Kidney glomerular epithelial cell (primary cell): Measurements from ENCODE around the gene CCDC170.
"Not testable (repeated sequence)": the region's sequence is repeated elsewhere in the genome, so short reads cannot be mapped to it uniquely, and the experiment has no call there.

ENCODE experiments used
- DNase-seq: peaks from one replicate; lab custom pipeline; 2025; lab: John Stamatoyannopoulos, UW

Gene CCDC170, protein sequence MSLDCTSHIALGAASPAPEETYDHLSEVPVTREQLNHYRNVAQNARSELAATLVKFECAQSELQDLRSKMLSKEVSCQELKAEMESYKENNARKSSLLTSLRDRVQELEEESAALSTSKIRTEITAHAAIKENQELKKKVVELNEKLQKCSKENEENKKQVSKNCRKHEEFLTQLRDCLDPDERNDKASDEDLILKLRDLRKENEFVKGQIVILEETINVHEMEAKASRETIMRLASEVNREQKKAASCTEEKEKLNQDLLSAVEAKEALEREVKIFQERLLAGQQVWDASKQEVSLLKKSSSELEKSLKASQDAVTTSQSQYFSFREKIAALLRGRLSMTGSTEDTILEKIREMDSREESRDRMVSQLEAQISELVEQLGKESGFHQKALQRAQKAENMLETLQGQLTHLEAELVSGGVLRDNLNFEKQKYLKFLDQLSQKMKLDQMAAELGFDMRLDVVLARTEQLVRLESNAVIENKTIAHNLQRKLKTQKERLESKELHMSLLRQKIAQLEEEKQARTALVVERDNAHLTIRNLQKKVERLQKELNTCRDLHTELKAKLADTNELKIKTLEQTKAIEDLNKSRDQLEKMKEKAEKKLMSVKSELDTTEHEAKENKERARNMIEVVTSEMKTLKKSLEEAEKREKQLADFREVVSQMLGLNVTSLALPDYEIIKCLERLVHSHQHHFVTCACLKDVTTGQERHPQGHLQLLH

DNA sequence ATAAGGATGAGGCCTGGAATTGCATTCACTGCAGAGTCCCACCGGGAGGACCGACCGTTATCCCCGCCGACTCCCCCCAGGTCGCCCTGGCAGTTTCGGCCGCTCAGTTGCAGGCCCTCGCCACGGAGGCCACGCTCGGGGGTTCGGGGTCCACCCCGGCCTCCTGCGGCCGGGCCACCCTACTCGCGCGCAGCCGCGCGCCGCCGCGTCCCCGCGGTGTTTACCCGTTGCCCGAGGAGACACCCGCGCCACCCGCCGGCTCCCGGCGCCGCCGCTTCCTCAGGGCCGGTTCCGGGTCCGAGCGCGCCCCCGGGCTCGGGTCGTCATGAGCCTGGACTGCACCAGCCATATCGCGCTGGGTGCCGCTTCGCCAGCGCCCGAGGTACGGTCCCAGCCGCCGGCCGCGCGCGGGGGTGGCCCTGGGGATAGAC lies at the start of gene CCDC170:
Gene CCDC170 (plus strand): TSS at position 214 of the 431 bp plus-strand sequence. CDS start 112 bp downstream, at position 326.
- no peak for DNase-seq

DNA sequence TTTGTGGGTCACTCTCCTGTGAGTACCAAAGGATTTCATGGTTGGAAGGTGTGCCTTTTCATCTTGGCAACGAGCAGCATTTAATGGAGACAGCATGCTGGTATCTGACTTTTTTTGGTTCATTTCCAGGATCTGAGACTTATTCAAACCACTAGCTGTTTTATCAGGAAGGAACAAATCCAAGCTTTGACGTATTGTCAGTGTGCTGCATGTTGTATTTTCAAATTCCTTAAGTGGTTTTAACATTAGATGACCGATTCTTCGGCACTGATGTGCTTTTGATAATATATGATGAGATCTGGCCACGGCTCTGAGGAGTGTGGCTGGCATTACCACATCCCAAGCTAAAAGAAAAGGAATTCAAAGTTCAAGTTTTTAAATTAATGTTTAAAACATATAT lies 48.3 kb upstream of the CCDC170 start:
- DNase-seq, result peak; percentile 43

DNA sequence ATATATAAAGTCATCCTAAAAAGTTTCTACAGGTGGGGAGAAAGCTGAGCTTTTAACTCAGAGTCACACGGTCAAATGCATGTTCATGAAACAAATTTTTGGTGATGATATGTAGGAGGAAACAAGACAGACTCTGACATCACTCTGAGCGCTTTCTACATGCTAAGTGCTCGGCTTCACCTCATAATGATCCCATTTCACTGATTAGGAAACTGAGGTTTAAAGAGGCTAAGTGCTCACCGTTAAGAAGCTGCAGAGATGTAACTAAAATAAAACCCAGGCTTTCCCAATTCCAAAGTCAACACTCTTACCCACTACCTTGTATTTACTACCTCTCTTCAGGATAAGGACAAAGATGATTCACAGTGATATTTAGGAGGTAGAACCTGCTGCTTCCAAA lies 46.6 kb upstream of the CCDC170 start:
- no peak for DNase-seq

DNA sequence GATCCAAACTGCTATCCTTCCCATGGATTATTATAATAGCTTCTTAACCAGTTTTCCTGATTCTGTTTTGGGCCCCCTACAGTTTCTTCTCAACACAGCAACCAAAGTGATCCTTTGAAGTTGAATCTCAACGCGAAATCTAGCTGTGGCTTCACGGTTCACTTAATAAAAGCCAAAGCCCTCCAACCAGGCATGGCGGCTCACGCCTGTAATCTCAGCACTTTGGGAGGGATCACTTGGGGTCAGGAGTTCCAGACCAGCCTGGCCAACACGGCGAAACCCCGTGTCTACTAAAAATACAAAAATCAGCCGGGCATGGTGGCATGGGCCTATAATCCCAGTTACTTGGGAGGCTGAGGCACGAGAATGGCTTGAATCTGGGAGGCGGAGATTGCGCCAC lies 45.2 kb upstream of the CCDC170 start:
- no peak for DNase-seq

DNA sequence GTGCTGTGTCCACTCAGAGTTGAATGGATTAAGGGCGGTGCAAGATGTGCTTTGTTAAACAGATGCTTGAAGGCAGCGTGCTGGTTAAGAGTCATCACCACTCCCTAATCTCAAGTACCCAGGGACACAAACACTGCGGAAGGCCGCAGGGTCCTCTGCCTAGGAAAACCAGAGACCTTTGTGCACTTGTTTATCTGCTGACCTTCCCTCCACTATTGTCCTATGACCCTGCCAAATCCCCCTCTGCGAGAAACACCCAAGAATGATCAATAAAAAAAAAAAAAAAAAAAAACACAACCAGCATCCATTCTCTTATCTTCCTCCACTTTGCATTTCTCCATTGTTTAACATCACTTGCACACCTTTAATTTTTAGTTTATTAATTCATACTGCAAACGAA lies 42.9 kb upstream of the CCDC170 start:
- not testable (repeated sequence) for DNase-seq

DNA sequence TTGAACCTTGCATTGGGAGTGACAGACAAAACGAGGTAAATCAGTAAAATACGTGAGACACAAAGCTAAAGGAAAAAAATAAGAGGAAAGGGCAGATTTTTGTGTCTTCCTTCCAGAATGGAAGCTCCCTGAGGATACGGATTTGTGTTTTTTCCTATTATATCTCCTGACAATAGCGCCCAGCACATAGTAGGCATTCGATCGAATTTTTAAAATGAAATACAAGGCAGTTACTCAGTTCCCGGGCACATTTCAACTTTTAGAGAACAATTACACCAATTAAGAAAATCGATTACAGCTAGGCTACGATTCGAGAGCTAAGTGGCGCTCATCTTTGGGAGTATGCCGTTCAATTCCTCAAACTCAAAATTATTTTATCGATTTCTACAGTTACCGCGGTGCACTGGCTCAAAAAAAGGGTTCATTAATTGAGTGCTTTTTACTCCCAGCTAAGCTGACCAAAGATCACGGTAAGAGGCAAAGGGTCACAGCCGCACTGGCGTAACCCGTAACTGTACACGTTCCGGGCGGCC lies 42.3 kb upstream of the CCDC170 start:
- no peak for DNase-seq

DNA sequence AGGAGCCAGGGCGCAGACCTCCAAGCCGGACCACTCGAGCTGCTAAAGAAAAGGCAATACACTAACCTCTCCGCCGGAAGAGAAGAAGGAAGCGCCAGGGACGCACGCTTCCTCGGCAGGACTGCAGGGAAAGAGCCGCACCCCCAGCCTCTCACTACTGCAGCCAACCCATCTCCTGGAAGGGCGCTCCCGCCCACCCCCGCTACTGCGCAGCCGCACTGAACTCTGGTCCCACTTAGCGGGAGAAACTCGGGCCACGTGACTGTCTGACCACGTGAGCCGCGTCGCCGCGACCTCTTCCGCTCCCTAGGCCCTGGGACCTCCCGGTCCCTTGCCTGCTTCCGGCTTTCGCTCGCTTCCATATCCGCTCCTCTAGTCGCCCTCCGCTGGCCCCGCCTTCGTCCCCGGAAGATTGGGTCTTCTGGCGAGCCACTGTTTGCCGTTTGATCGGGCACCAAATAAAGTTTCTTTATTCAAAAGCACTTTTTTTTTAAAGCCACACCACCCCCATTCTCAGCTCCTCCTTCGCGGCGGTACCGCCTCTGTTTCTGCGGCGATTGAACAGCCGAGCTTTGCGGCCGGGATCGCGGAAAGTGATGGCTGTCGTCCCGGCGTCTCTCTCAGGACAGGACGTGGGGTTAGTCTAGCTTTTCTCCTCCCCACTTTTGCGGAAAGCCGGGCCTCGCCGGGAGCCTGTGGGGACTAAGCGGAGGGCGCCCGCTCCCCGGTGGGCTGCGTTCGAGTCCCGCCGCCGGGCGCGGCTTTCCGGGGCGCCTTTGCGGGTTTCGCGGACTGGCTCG lies 41.7 kb upstream of the CCDC170 start, which contains the start of gene RMND1:
Gene RMND1 (minus strand): TSS at position 177 of the 800 bp plus-strand sequence. CDS start 6,315 bp downstream, outside the sequence.
- DNase-seq, result peak; percentile 100

DNA sequence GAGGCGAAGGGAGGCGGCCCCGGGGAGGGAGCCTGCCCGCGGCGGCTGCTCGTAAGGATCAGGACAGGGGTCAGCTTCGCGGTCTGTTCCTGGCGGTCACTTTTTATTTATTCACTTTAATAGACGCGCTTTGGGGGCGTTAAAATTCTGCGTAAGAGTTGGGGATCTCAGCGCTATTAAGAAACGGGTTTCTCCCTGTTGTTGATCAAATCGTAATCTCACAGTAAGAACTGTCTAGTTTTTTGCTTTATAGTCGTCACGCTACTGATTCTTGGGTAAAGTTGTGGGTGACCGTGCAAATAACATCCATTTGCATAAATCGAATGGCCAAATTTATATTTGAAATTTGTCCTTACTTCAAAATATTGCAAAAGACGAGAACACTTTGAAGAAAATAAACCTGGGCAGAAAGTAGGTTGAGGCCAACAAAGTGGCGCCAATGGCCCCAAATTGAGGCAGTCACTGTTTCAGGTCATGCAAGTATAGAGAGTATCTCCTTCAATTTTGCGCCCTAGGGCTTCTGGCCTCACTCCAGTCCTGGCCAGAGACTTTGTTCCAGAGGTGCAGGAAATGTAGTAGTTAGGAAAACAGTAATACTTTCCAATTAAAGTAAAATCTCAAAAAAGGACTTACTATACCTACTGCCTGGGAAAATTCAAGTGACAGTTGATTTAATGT lies 40.9 kb upstream of the CCDC170 start:
- peak; percentile 35 for DNase-seq

DNA sequence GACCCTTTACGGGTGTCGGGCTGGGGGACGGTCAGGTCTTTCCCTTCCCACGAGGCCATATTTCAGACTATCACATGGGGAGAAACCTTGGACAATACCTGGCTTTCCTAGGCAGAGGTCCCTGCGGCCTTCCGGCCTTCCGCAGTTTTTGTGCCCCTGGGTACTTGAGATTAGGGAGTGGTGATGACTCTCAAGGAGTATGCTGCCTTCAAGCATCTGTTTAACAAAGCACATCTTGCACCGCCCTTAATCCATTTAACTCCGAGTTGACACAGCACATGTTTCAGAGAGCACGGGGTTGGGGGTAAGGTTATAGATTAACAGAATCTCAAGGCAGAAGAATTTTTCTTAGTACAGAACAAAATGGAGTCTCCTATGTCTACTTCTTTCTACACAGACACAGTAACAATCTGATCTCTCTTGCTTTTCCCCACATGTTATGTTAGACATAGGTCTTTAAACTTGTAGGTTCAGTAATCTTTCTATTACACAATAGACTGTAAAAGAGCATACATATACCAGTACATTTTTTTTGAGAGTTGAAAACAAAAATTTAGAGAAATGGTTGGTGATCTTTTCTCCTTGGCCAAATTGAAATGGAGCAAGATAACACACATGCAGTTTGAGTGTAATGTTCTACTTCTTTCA lies 37.9 kb upstream of the CCDC170 start:
- DNase-seq, result not testable (repeated sequence)

DNA sequence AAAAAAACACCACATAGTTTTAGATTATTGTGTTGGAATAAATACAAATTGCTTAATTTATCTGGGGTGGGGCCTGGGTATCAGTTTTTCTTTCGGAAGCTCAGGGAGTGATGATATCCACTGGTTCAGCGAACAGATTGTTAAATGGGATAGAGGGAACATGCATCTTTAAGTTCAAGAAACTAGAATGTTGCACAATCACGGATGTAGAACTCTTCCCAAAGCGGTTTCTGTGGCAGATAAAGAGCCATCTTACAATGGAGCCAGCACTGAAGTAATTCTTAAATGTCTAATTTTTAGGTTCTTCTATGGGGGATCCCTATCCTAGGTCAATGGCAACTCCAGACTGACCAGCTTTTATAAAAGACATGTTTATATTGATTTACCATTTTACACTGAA lies 32.1 kb upstream of the CCDC170 start:
- DNase-seq, result no peak

DNA sequence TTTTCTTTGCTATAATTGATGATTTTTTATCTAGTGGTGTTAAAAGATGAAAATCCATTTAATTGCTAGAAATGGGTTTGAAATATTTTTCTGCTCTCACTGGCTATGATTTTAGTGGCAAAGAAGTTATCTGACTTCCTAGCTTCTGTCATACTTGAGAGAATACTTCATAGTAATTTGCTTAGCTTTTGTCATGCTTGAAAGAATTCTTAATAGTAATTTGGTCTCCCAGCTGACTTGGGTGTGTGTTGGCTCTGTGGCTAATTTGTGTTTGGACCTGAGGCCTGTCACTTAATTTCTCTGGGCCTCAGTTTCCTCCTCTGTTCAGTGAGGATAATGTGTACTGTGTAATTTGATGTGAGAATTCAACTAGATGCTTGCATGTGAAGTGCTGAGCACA lies 29.1 kb upstream of the CCDC170 start:
- no peak for DNase-seq

DNA sequence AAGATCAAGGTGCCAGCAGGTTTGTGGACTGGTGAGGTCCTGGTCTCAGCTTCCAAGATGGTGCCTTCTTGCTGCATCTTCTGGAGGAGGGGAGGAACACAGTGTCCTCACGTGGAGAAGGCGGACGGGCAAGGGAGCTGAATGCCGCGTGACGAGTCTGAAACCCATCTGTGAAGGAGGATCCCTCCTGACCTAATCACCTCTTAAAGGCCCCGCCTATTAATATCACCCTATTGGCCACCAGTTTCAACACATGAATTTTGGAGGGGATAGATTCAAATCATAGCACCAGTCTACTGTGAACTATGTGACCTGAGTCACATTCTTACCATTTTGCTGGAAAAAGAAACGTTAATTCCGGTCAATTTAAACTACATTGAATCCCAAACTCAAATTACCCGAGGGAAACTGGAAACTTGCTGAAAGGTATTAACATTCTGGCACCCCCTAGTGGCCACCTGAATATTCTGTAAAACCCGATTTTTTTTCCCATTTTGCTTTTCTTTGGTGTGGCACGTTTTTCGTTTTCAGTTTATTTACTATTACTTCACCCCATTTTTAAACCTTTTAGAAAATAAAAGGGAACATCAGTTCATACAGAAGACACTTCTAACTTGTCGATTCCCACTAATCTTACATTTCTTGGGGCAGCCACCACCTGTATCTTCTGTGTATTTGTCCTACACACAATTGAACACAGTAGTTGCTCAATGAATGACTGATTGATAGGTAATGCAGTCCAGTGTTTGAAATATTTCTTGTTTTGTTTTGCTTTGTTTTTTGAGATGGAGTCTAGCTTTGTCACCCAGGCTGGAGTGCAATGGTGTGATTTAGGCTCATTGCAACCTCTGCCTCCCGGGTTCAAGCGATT lies 17.9 kb upstream of the CCDC170 start:
- peak; percentile 66 for DNase-seq

DNA sequence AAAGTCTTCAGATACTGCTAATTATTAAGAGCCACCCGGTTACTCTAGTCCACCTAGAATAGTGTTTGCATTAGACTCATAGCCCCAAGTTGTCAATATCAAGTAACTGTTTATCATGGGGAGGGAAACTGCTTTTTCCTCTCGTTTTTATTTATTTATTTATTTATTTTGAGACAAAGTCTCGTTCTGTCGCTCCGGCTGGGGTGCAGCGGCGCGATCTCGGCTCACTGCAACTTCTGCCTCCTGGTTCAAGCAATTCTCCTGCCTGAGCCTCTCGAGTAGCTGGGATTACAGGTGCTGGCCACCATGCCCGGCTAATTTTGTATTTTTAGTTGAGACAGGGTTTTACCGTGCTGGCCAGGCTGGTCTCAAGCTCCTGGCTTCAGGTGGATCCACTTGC lies 16.1 kb upstream of the CCDC170 start:
- no peak for DNase-seq

DNA sequence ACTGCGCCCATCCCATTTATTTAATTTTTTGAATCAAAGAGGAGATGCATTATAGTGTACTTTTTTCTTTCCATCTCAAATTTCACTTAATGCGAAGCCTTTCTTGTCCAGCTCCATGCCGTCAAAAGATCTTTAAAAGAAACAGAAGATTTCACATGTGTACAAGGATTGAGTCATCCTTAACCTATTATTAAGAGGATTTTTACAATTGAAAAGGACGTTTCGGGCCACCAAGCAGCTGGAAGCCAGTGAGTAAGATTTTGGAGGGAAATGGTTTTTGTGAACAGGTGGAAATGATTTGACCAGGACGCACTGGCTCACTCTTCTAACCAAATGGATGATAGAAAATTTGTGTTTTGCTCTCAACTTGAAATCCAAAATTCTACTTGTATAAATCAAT lies 15.1 kb upstream of the CCDC170 start:
- no peak for DNase-seq

DNA sequence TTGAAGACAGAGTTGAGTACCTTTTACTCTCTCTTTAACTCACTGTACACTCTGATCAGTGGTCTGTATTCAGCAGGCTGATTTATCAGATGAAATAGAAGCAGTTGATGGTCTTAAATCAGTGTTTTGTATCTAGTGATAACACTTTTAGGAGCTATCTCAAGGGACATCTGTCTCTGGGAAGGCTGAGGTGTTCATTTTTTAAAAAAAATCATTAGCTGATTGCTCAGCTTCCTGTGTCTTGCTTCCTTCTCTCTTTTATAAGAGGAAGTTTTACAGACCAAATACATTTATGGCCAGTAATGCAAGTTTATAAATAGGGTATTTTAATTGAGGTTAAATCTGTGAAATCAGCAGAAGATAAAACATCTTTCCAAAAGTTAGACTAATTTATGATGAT lies 12.0 kb upstream of the CCDC170 start:
- DNase-seq, result no peak

DNA sequence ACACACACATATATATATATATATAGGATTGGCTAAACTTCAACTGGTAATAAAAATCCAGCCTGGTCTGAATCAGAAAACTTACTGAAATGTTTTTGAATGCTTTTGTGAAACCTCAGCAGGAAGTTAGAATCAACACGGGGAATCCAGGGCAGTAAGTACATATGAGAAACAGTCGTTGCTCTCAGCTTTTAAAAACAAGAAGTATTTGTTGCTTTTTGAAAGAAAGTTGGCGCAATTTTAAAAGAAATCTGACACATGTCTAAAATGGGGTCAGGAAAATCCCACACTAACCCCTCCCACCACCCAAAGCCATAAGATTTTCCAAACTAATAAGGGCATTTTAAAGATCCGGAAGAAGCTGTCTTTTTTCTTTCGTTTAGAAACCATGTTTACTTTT lies 11.5 kb upstream of the CCDC170 start:
- no peak for DNase-seq

DNA sequence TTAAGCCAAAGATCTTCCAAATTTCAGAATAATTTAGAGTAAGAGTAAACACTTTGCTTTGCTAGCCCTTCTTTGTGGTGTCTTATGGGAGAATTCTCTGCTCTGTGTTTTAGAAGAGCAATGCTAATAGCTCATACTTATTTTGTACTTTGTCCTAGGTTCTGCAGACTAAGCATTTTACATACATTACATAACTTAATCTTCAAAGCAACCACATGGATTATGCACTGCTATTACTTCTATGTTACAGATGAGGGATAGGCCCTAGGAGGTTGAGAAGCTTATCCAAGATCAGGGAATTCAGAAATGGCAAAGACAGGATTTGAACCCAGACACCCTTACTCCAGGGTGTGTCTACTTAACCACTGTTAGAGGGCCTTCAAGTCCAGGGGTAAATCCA lies 9.8 kb upstream of the CCDC170 start:
- DNase-seq, result no peak

DNA sequence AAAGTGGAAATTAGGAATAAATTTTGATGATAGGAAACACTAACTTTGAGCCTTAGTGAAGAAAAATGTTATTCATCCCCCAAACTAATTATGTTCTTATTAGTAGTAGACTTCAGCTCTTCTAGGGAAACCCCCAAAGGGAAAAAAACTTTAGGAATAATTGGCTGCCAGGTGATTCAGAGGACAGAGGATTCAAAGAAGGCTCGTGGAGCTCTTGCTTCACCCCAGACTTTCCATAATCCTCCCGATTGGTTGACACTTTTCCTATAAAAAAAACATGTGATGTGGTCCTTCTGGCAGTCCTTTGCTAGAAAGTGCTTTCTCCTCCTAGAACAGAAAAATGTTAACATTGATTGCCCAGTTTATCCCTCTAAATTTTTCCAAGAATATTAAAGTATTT lies 5.6 kb upstream of the CCDC170 start:
- no peak for DNase-seq

DNA sequence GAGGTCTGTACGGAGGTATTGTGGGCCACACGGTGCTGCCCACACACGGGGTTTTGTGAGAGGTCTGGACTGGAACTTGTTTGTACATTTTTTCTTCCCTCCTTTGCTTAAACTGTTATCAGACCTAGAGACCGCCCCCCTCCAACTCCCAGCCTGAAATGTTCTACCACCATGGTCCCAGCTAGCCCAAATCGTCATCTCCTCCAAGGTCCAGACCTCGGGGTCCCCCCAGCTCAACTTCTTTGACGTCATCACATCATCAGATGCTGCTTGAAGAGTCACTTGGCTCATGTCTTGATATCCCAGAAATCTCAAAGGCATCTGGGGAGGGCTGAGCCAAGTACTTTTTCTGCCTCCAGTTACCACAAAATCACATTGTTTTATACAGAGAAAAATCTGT lies 2.8 kb upstream of the CCDC170 start:
- DNase-seq, result no peak

DNA sequence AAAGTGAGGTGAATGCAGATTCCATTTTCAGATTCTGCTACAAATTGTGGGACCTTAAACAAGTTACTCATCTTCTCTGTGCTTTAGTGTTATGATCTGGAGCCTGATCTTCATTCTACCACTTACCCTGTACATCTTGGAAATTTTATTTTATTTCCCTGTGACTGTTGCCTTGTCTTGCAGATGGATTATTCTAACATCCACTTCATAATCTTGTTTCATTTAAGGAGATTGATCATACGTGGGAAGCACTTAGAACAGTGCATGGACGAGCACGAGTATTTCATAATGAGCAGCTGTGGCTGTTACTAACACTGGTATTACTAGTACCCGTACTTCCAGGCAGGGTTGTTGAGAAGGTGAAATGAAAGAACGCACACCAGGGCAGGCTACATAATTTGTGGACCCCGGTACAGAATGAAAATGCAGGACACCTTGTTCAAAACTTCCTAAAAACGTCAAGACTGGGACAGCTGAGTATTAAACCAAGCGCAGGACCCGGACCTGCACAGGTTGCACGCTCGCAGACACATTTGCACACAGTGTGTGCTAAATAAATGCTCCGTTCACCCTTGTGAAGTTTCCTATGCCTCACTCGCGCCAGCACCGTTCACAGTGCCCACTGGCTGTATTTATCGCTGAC lies 535 bp upstream of the CCDC170 start:
- DNase-seq, result peak; percentile 8
